Activated CD8-positive, alpha-beta memory T cell treated with anti-CD3 and anti-CD28 coated beads, Interleukin-2, amount 50 U/mL, for 48 hours (primary cell): Measurements from ENCODE around the gene DTD1.

Experiments used
- DNase-seq: peaks from one replicate; pipeline ENCODE4 v3.0.0-alpha.2; 2020

Gene DTD1

GRCh38 chr20:18666803-18667415 is 79.1 kb downstream of the DTD1 start:
- DNase-seq, result no peak

GRCh38 chr20:18669241-18670019 is 81.6 kb downstream of the DTD1 start:
- no peak for DNase-seq

GRCh38 chr20:18671203-18671710 is 83.4 kb downstream of the DTD1 start:
- no peak for DNase-seq

DNA sequence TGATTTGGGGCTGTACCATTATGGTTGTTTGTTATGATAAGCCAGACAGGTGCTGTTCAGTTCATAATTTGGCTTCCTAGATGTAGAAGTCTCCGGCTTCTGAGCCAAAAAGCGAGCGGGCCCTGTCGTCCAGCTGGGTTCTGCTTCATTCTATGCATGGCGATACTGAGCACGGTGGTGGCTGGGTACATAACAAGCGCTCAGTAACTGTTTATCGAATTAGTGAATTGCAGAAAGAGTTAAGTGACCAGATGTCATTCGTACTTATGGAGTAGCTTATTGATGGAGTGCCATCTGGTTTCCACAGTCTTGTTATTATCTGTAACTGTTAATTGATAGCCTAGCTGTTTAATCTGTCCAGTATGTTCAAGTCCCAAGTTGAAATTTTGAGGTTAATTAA is 85.0 kb downstream of the DTD1 start:
- DNase-seq, result no peak

DNA sequence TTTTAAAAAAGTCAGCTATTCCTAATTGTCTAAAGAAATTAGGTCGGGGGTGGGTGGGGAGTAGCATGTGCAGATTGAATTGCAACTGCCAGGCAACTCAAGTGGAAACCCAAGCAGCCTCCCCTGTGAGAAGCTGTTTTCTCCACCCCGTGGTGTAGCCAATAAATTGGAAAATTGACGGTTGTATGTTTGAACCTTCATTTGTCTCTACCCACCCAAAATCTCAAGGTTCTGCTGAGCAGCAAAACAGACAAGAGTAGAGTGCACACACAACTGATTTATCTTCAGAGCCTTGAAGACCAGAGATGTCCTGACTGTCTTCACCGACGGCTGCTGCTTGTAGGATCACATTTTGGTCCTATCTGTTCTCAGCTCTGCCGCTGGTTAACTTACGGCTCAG is 88.5 kb downstream of the DTD1 start:
- no peak for DNase-seq

- no peak for DNase-seq
Measured at GRCh38 chr20:18677126-18677525, 89.3 kb downstream of the DTD1 start.

- DNase-seq, result no peak
Measured at GRCh38 chr20:18678549-18679419, 90.9 kb downstream of the DTD1 start.

DNA sequence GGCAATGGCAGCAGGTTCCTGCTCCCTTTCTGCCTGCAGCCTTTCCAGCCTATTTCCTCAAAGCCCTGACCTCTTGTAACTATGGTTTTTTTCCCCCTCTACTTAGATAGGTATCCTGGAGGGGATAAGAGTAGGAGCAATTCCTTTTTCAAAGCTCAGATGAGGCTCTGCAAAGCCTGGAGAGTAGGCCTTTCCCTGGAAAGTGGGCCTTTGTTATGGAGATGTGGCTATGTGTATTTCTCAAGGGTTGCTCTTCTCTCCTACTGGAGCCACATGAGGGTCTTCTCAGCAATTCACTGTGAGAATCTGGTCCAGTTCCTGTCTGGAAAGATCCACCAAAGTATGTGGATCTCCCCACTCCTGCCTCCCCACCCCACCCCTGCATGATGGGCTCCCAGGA is 96.0 kb downstream of the DTD1 start:
- DNase-seq, result no peak

- no peak for DNase-seq
Measured at GRCh38 chr20:18684775-18685174, 96.9 kb downstream of the DTD1 start.

DNA sequence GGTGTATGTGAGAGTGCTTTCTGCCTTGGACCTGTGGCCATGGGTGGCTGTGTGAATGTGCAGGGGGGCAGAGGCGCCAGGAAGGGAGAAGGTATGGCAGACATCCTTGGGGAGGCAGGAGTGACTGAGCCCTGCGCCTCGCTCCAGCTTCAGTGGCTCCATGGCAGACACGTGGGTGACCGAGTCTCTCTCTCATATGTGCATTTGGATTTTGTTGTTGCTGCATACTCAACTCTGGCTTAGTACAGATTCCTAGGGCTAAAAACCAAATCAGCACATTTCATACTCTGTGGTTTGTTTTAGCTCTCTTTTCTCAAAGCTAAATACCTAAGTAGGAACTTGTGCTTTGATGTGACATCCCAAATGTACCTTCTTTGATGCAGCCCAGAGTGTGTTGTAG is 97.6 kb downstream of the DTD1 start:
- DNase-seq, result no peak

DNA sequence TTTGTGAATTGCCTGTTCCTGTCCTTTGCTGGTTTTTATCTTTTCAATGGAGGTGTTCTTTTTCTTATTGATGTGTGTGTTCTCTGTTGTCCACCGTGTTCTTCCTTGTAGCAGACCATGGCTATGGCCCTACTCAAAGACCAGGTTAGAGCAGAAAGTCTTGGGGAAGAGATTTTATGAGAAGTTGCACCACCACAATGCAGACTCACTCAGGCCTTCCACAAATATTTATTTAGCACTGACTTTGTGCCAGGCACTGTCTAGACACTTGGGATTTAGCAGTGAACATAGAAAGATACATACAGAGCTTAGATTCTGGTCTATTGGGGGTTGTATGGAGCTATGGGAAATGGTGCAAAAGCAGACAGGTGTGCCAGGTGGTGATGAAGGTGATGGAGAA is 98.8 kb downstream of the DTD1 start:
- no peak for DNase-seq

- DNase-seq, result no peak
Measured at GRCh38 chr20:18688676-18689075, 100.8 kb downstream of the DTD1 start.

GRCh38 chr20:18689557-18689956 is 101.7 kb downstream of the DTD1 start:
- DNase-seq, result no peak

GRCh38 chr20:18692447-18692846 is 104.6 kb downstream of the DTD1 start:
- no peak for DNase-seq

- no peak for DNase-seq
Measured at GRCh38 chr20:18694071-18694470, 106.2 kb downstream of the DTD1 start.

DNA sequence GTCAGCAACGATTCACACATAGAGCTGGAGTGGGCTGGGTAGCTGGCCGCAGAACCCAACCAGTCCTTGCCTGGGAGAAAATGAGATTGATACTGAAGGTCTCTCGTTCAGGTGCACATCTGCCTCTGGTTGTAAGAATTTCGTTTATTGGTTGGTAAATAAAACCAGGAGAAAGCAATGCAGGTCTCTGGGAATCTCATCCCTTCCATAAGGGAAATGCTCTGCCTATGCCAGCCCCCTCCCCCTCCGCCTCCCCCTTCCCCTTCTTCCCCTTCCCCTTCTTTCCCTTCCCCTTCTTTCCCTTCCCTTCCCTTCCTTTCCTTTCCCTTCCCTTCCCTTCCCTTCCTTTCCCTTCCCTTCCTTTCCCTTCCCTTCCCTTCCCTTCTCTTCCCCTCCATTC is 107.3 kb downstream of the DTD1 start:
- DNase-seq, result no peak

GRCh38 chr20:18698735-18699380 is 111.0 kb downstream of the DTD1 start:
- DNase-seq, result no peak

DNA sequence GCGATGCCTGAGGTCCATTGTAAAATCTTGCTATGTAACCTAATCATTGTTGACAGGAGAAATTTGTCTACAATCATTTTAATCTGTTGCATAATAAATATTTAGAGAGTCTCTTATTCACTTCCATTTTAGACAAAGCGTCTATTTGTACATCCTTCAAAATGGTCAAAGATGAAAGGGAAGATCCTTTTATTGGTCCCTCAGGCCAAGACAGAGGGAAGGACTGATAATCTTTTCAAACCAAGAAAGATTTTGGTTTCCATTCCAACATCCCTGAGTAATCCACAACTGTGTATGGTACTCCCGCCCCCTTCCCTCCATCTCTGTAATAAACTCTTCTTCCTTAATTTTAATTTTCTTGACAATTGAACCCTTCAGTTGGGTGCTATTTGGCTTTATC is 114.1 kb downstream of the DTD1 start:
- DNase-seq, result no peak

- no peak for DNase-seq
Measured at GRCh38 chr20:18702736-18703135, 114.9 kb downstream of the DTD1 start.

GRCh38 chr20:18705490-18705889 is 117.6 kb downstream of the DTD1 start:
- no peak for DNase-seq

- DNase-seq, result no peak
Measured at GRCh38 chr20:18705910-18706309, 118.1 kb downstream of the DTD1 start.

DNA sequence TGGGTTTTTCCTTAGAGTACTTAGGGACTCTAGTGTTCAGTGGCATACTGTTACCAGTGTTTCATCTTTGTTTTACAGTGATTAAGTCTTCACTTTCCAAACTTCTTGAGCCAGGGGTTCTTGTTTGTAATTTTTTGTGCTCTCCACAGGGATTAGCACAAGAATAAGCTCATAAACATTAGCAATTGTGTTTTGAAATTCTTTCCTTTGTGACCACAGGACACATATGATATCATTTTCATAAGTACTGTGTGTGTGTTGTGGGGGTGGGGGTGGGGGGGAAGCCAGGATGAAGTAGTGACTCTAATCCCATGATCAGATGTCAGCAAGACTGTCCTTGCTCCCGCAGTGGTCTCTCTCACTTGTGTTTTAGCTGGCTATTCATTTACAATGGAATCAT is 124.3 kb downstream of the DTD1 start:
- no peak for DNase-seq

- DNase-seq, result no peak
Measured at GRCh38 chr20:18712882-18713281, 125.0 kb downstream of the DTD1 start.
